Fibroblast of lung (primary cell): ENCODE results near the gene SLC15A1.

Experiments
- CTCF ChIP-seq, 2 donors: IDR thresholded peaks in 1 of 2; conservative IDR thresholded peaks in 1 of 2; 1 replicate in 1 of 2; 2 replicates in 1 of 2; pipeline ENCODE4 v1.5.1; 2011 to 2012; ENCODE audit warnings: low read length in 2 of 2, control low read depth in 1 of 2, inconsistent platforms in 1 of 2, low read depth in 1 of 2, mild to moderate bottlenecking in 1 of 2
- EZH2 ChIP-seq: IDR thresholded peaks from 2 replicates; pipeline ENCODE4 v1.5.1; 2012; ENCODE audit warnings: low read length, control low read depth, mild to moderate bottlenecking; ENCODE audit errors: missing control alignments

- TF ChIP-seq CTCF (conservative IDR thresholded peaks at IDR 0.05 in 1 of 2, IDR thresholded peaks at IDR 0.05 in 1 of 2; ENCODE audit: low read depth in 1 of 2, low read length in 2 of 2) (no peak), EZH2 (no peak)
Measured at GRCh38 chr13:98719527-98720250, 32.8 kb downstream of the SLC15A1 start.
